ENCODE measurements around the gene SCARB1.

Gene SCARB1

DNA sequence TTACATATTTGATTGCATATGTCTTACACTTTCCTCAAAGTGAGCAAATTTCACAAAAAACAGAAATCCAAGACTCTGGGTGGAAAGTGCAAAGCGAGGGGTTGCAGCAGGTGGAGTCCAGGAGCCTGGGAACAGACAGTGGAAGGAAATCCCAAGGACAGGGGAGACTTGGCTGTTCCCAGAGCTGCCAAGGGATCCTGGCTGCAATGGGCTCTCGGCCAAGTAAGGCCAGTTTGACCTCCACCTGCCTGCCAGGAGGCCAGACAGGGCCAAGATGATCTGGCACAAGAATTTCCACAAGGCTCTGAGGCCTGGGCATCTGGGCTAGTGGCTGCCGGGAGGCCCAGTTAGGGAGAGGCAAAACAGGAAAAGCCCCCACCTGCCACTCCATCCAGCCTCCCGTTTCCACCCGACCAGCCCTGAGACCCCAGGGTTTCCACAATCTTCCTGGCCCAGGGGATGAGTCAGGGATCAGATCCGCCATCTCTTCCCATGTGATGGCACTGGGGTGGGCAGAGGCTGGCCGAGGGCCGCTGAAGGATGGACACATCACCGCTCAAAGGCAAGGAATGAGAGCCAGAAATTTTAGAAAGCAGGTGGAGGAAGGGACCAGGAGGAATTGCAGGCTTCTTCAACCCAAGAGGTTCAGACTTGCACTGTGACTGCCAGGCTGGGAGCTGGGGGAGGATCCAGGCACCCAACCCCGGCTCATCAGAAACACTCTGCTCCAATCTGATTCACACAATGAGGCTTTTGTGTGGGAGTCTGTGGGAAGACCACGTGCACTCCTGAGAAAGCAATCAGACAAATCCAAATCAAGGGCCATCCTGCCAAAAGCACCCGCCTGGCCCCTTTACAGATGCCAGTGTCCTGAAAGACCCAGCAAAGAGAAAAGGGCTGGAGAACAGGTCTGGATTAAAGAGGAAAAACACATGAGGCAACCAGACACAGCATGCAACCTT, 16.3 kb downstream of the SCARB1 start:
- no peaks in the 10 kb centered on the region for H3K4me1 ChIP-seq (ENCODE audit: insufficient read depth, low read length)

DNA sequence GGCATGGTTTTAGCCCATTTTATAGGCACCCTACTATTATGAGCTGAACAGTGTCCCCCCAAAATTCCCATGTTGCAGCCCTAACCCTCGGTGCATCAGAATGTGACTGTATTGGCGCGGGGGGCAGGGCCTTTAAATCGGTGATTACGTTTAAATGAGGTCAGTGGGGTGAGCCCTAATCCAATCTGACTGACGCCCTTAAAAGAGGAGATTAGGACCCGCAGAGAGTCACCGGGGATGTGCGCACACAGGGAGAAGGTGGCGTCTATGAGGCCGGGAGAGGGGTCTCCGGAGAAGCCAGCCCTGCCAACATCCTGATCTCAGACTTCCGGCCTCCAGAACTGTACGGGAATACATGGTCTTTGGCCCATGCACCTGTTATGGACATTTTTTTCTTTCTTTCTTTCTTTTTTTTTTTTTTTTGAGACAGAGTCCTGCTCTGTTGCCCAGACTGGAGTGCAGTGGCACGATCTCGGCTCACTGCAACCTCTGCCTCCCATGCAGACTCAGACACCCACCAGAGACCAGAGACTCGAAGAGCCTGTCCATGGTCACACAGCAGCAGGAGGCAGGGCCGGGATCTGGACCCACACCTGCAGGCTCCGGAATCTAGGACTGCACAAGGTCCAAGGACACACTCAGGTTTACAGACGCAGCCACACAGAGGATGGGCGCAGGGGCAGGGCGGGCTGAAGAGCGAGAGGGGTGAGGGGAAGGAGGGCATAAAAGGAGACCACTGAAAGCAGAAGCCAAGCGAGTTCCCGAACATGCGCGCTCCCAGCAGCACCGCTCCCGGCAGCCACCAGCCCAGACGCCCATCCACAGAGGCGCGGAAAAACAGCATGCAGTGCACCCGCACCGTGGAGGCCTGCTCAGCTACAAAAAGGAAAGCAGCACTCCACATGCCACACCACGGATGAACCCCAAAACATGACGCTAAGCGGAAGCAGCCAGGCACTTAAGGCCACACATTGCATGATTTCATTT, 19.0 kb downstream of the SCARB1 start:
- H3K27ac ChIP-seq (ENCODE audit: low read depth, low read length), result no peak overlapping the region
- 94% methylated on average over 37 of the region's 37 CpGs for WGBS
- H3K9ac ChIP-seq (ENCODE audit: low read depth, low read length), result no peak overlapping the region
- no peaks in the 10 kb centered on the region for H3K4me1 ChIP-seq (ENCODE audit: insufficient read depth, low read length)
- H3K36me3 ChIP-seq (ENCODE audit: insufficient read depth, low read length), result peaks cover 2% of the 10 kb centered on the region; the same call in 1 of the 2 replicates
- H3K9me3 ChIP-seq (ENCODE audit: insufficient read depth, low read depth, low read length), result no peaks in the 10 kb centered on the region
- H3K27me3 ChIP-seq (ENCODE audit: insufficient read depth, low read length), result no peaks in the 10 kb centered on the region
- H3K4me3 ChIP-seq (ENCODE audit: low read length), result no peak overlapping the region

More for the DNA sequence above, 16.3 kb downstream of the SCARB1 start:
- Histone ChIP-seq H3K36me3 (ENCODE audit: insufficient read depth, low read length) (peaks cover 7% of the 10 kb centered on the region; the same call in 1 of the 2 replicates), H3K27me3 (ENCODE audit: insufficient read depth, low read length) (no peaks in the 10 kb centered on the region), H3K27ac (ENCODE audit: low read depth, low read length) (no peak overlapping the region), H3K9me3 (ENCODE audit: insufficient read depth, low read depth, low read length) (no peaks in the 10 kb centered on the region), H3K4me3 (ENCODE audit: low read length) (no peak overlapping the region), H3K9ac (ENCODE audit: low read depth, low read length) (no peak overlapping the region)
- 91% methylated on average over 12 of the region's 12 CpGs for WGBS

DNA sequence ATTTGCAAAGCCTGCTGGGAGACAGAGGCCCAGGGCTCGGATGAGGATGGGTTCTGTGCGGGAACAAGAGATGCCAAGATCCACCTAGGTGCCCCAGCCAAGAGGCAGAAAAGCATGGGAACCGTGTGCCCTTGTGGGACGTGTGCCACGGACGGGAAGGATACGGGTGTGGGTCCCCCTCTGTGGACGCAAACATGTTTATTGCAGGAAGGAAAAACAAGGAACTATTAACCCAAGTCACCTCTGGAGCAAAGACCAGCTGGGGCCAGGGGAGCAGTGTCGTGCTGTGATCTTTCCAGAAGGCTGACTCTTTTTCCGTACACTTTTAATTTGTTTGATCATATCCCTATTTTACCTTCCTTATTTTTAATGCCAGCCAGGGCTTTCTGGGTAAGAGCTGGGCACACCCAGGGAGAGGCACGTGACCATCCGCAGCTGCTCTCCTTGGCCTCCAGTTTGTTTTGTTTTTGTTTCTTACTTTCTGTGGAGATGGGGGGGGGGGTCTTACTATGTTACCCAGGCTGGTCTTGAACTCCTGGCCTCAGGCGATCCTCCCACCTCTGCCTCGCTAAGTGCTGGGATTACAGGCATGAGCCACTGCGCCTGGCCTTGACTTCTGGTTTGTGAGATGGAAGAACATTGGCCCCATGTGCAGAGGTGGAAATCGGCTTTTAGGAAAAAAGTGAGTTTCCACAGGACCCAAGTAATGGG, 20.7 kb downstream of the SCARB1 start:
- no peaks in the 10 kb centered on the region for H3K27me3 ChIP-seq (ENCODE audit: insufficient read depth, low read length)
- no peak overlapping the region for H3K4me3 ChIP-seq (ENCODE audit: low read length)
- H3K9ac ChIP-seq (ENCODE audit: low read depth, low read length), result no peak overlapping the region
- no peaks in the 10 kb centered on the region for H3K4me1 ChIP-seq (ENCODE audit: insufficient read depth, low read length)
- H3K9me3 ChIP-seq (ENCODE audit: insufficient read depth, low read depth, low read length), result no peaks in the 10 kb centered on the region
- WGBS, result 86% methylated on average over 16 of the region's 16 CpGs
- H3K36me3 ChIP-seq (ENCODE audit: insufficient read depth, low read length), result no peaks in the 10 kb centered on the region
- H3K27ac ChIP-seq (ENCODE audit: low read depth, low read length), result no peak overlapping the region

GRCh38 chr12:124842073-124842749, 21.5 kb downstream of the SCARB1 start:
- Histone ChIP-seq H3K9me3 (ENCODE audit: insufficient read depth, low read depth, low read length) (no peaks in the 10 kb centered on the region), H3K4me3 (ENCODE audit: low read length) (no peak overlapping the region), H3K9ac (ENCODE audit: low read depth, low read length) (no peak overlapping the region), H3K36me3 (ENCODE audit: insufficient read depth, low read length) (no peaks in the 10 kb centered on the region), H3K27me3 (ENCODE audit: insufficient read depth, low read length) (no peaks in the 10 kb centered on the region), H3K27ac (ENCODE audit: low read depth, low read length) (no peak overlapping the region), H3K4me1 (ENCODE audit: insufficient read depth, low read length) (no peaks in the 10 kb centered on the region)
- WGBS, result 87% methylated on average over 14 of the region's 14 CpGs

- Histone ChIP-seq H3K9me3 (ENCODE audit: insufficient read depth, low read depth, low read length) (no peaks in the 10 kb centered on the region), H3K9ac (ENCODE audit: low read depth, low read length) (no peak overlapping the region), H3K4me3 (ENCODE audit: low read length) (no peak overlapping the region), H3K27ac (ENCODE audit: low read depth, low read length) (no peak overlapping the region), H3K4me1 (ENCODE audit: insufficient read depth, low read length) (no peaks in the 10 kb centered on the region), H3K36me3 (ENCODE audit: insufficient read depth, low read length) (no peaks in the 10 kb centered on the region), H3K27me3 (ENCODE audit: insufficient read depth, low read length) (no peaks in the 10 kb centered on the region)
- WGBS, result 83% methylated on average over 7 of the region's 7 CpGs
Measured at GRCh38 chr12:124841558-124841945, 22.1 kb downstream of the SCARB1 start.

DNA sequence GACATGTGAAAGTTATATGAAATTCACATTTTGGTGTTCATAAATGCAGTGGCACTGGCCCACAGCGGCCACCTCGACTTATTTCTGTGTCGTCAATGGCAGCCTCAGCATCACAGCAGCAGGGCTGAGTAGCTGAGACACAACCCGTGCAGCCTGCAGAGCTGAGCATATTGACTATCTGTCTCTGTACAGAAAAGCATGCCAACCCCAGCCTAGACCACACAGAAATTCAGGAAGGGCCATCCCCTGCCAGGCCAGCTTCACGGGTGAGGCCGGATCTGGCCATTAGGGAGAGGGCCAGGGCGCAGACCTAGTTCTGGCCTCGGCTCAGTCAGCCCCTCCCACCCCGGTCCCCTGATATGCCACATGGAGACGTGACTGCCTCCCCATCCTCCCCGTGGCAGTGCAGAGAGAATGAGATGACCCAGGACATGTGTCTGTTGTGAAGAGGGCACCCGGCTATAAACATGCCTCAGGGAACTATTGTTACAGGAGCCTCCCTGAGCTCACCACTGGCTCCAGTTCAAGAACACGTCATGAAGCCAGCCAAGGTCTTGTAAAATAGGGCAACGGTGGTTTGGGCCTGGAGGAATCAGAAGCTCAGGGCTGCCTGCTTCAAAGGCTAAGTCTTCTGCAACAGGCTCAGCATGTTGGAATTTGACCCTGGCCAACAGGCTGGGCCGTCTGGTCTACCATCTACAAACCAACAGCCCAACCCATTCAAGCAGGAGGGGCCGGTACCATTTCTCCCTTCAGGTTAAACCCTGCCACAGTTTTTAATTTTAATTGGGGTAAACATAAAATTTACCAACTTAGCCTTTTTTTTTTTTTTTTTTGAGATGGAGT, 25.5 kb downstream of the SCARB1 start:
- Histone ChIP-seq H3K36me3 (ENCODE audit: insufficient read depth, low read length) (no peaks in the 10 kb centered on the region), H3K9me3 (ENCODE audit: insufficient read depth, low read depth, low read length) (no peaks in the 10 kb centered on the region), H3K4me1 (ENCODE audit: insufficient read depth, low read length) (peaks cover 11% of the 10 kb centered on the region), H3K27me3 (ENCODE audit: insufficient read depth, low read length) (no peaks in the 10 kb centered on the region), H3K27ac (ENCODE audit: low read depth, low read length) (no peak overlapping the region), H3K4me3 (ENCODE audit: low read length) (no peak overlapping the region), H3K9ac (ENCODE audit: low read depth, low read length) (no peak overlapping the region)
- 80% methylated on average over 16 of the region's 16 CpGs for WGBS

GRCh38 chr12:124837249-124837897, 26.3 kb downstream of the SCARB1 start:
- Histone ChIP-seq H3K9me3 (ENCODE audit: insufficient read depth, low read depth, low read length) (no peaks in the 10 kb centered on the region), H3K36me3 (ENCODE audit: insufficient read depth, low read length) (no peaks in the 10 kb centered on the region), H3K4me3 (ENCODE audit: low read length) (no peak overlapping the region), H3K9ac (ENCODE audit: low read depth, low read length) (no peak overlapping the region), H3K27me3 (ENCODE audit: insufficient read depth, low read length) (no peaks in the 10 kb centered on the region), H3K4me1 (ENCODE audit: insufficient read depth, low read length) (peaks cover 15% of the 10 kb centered on the region), H3K27ac (ENCODE audit: low read depth, low read length) (no peak overlapping the region)
- WGBS, result 82% methylated on average over 4 of the region's 4 CpGs

GRCh38 chr12:124836759-124837158, 26.9 kb downstream of the SCARB1 start:
- no peak overlapping the region for H3K9ac ChIP-seq (ENCODE audit: low read depth, low read length)
- no peaks in the 10 kb centered on the region for H3K27me3 ChIP-seq (ENCODE audit: insufficient read depth, low read length)
- no peak overlapping the region for H3K4me3 ChIP-seq (ENCODE audit: low read length)
- no peak overlapping the region for H3K27ac ChIP-seq (ENCODE audit: low read depth, low read length)
- peaks cover 16% of the 10 kb centered on the region for H3K4me1 ChIP-seq (ENCODE audit: insufficient read depth, low read length)
- WGBS, result 94% methylated on average over 6 of the region's 6 CpGs
- no peaks in the 10 kb centered on the region for H3K9me3 ChIP-seq (ENCODE audit: insufficient read depth, low read depth, low read length)
- H3K36me3 ChIP-seq (ENCODE audit: insufficient read depth, low read length), result no peaks in the 10 kb centered on the region

DNA sequence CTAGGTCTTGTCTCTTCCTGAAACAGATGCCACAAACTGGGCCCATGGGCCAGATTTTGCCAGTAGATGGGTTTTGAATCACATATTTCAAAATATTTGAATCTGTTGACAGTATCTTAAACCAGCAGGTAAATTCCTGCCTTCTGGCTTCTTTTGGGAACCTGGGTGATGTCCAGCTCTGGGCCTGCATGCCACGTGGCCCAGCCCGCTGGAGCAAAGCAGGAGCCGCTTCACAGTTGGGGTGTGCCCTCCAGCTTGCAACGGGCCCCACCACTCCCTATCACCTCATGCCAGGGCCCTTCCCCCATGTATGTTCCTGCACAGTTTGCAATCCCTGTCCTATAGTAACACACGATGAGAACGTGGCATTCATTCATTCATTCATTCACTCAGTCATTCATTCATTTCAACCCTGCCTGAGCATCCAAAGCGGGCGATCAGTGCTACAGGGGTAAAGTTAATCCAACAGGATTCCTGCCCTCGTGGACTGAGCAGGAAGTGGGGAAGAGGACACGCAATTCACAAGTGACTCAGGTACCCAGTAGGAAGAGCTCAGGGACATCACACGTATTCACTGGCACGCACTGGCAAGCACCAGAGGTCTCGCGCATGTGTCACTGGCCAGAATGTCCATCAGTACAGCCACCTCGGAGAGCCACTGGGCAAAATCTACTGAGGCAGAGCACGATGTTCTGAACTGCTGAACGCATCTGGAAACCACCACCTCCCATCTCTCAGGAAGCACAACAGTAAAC, 27.8 kb downstream of the SCARB1 start:
- no peak overlapping the region for H3K9ac ChIP-seq (ENCODE audit: low read depth, low read length)
- H3K9me3 ChIP-seq (ENCODE audit: insufficient read depth, low read depth, low read length), result no peaks in the 10 kb centered on the region
- H3K4me3 ChIP-seq (ENCODE audit: low read length), result no peak overlapping the region
- no peak overlapping the region for H3K27ac ChIP-seq (ENCODE audit: low read depth, low read length)
- no peaks in the 10 kb centered on the region for H3K27me3 ChIP-seq (ENCODE audit: insufficient read depth, low read length)
- WGBS, result 90% methylated on average over 17 of the region's 17 CpGs
- H3K36me3 ChIP-seq (ENCODE audit: insufficient read depth, low read length), result no peaks in the 10 kb centered on the region
- peaks cover 20% of the 10 kb centered on the region for H3K4me1 ChIP-seq (ENCODE audit: insufficient read depth, low read length)

Data from HUES64 (cell line).